Activated CD4-positive, alpha-beta T cell treated with anti-CD3 and anti-CD28 coated beads, Interleukin-2, Interleukin-6, amounts not matched to agents 100 ng/mL and 50 ng/mL, durations not matched to agents 16 hours and 8 hours (primary cell): ENCODE measurements around the gene FBXO33.

Experiments used
- DNase-seq: peaks from one replicate; pipeline ENCODE4 v3.0.0-alpha.2; 2020

The FBXO33 gene, protein sequence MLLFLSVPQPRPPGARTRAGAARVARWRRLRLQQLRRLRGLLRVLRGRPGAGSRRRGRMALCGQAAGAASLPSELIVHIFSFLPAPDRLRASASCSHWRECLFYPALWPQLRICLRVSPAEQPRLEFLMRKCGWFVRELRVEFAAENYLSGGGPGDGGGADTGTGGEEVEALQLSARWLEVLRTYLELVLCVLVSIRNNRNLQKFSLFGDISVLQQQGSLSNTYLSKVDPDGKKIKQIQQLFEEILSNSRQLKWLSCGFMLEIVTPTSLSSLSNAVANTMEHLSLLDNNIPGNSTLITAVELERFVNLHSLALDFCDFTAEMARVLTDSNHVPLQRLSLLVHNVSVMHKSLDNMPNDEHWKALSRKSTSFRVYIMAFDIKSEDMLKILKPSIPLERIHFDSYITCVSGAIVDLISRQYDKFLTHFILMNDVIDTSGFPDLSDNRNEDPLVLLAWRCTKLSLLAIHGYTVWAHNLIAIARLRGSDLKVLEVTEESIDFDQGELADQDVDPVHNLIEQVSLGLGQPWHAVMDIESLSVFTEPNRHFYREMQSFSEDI

DNA sequence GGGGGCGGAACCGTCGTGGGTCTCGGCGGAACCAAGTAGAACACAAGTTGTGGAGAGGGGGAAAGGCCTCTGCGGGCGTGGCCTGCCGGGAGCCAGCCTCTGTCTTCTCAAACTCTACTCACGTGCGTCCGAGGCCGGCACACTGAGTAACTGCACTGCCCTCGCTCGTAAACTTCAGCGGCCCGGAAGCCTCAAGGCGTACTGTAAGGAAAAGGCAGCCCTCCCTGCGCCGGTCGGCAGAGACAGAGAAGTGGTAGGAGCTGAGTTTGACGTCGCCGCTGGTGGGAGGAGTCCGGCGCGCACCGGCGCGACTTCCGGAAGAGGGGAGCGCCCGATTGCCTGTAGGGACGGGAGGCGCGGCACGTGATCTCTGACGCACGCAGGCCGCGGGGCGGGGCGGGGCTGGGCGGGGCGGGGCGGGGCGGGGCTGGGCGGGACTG lies at the start of gene FBXO33:
Gene FBXO33 (minus strand): TSS at position 255 of the 440 bp plus-strand sequence. CDS start 271 bp downstream, outside the sequence.
- peak; percentile 97 for DNase-seq

- no peak for DNase-seq
These were observed 42.2 kb upstream of the FBXO33 start for GRCh38 chr14:39474416-39474911.

DNA sequence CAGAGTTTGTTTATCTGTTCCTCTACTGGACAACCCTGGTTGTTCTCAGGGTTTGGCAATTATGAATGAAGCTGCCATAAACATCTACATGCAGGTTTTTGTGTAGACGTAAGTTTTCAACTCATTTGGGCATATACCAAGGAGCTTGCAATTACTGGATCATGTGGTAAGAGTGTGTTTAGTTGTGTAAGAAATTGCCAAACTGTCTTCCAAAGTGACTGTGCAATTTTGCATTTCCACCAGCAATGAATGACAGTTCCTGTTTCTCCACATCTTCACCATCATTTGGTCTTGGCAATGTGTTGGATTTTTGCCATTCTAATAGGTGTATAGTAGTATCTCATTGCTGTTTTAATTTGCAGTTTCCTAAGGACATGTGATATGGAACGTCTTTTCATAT lies 39.8 kb upstream of the FBXO33 start:
- DNase-seq: no peak

DNA sequence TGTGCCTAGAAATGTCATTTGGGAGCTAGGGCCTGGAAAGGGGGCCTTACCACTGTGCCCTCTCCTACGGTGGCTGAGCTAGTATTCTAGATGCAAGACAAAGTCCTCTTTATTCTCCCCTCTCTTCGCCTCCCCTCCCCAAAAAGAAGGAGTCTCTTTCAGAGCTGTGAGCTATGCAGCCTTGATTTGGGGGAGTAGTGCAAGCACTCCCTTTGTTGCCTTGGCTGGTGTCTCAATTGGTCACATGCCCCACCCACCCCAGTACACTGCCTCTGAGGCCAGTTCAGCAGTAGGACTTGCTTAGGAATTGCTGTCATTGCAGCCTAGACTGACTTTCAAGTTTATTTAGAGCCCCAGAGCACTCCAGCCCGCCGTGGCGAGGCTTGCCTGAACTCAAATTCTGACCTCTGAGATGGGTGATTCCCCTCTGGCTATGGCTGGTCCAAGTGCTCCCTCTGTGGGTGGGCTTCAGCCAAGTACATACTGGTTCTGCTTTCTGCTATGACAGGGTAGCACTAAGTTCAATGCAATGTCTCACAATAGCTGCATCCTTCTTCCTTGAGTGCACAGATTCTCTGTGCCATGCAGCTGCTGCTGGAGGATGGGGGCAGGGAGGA lies 37.0 kb upstream of the FBXO33 start:
- DNase-seq: peak; percentile 47

DNA sequence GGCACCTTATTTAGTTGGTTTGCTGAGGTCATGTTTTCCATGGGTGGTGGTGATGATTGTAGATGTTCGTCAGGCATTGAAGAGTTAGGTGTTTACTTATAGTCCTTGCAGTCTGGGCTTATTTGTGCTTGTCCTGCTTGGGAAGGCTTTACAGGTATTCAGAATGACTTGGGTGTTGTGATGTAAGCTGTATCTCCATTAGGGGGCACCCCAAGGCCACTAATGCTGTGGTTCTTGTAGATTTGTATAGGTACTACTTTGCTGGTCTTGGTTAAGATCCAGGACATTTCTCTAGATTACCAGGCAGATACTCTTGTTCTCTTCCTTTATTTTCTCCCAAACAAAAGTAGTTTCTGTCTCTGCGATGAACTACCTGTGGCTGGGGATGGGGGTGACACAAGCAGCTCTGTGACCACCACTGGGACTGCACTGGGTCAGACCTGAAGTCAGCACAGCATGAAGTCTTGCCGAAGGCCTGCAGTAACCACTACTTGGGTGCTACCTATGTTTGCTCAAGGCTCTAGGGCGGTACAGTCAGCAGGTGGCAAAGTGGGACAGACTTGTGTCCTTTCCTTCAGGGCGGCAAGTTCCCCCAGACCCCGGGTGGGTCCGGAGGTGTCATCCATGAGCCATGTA lies 35.8 kb upstream of the FBXO33 start:
- peak; percentile 63 for DNase-seq

DNA sequence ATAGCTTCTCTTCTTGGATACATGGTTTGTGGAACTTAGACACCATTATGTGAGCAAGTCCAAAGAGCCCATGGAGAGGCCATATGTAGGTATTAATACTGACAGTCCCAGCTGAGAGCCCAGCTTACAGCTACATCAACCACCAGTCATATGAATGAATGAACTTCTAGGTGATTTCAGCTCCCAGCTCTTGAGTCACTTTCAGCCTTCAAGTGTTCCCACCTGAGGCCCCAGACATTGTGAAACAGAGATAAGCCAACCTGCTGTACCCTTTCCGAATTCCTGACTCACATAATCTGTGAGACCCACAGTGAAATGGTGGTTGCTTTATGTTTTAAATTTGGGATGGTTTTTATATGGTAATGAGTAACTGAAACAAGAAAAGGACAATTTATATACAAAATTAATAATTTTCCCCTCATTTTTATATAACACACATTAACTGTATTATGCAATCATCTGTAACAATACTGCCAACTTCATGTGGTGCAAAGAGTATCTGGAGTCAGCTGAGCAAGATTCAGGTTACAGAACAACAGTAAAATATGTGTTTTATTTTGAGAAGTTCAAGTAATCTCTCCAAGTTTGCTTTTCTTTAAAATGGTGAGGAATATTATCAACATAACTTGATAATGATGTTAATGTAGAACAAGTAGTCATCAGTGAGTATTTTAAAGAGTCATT lies 27.7 kb upstream of the FBXO33 start:
- no peak for DNase-seq

GRCh38 chr14:39456702-39457250 lies 24.5 kb upstream of the FBXO33 start:
- no peak for DNase-seq

GRCh38 chr14:39454906-39455539 lies 22.8 kb upstream of the FBXO33 start:
- no peak for DNase-seq

DNA sequence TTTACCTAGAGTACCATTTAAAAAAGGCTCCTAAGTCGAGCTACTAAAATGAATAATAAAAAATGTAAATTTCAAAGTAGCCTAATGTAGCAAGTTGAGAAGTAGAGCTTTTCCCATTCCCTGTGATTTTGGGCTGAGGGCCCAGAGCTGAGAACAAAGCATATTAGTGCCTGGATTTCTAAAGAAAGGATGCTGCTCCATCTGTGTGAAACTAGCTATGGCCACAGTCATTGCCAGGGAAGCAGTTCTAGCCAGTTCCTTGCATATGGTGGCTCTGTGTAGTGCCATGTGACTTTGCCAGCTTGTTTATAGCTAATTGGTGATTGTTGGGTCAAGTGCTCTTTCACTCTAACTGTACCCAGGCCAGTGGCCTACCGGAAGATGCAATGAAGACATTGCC lies 20.4 kb upstream of the FBXO33 start:
- no peak for DNase-seq

DNA sequence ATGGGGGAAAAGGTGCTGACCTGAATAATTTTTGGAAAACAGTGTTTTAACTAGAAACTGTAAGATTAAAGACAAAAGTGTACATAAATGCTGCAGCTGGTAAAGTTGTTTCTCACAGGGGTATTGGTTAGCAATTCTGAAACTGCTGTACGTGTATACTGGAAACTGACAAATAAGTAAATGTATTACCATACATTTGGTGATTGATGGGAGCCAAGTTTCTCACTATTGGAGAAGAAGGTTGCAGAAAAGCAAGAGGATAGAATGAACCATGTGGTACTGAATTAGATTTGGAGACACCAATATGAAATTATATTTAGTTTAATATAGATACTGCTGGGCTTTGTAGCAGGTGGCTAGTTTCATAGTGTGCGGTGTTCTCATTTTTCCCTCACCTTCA lies 19.6 kb upstream of the FBXO33 start:
- peak; percentile 74 for DNase-seq

GRCh38 chr14:39447175-39447661 lies 15.0 kb upstream of the FBXO33 start:
- DNase-seq: peak; percentile 25

DNA sequence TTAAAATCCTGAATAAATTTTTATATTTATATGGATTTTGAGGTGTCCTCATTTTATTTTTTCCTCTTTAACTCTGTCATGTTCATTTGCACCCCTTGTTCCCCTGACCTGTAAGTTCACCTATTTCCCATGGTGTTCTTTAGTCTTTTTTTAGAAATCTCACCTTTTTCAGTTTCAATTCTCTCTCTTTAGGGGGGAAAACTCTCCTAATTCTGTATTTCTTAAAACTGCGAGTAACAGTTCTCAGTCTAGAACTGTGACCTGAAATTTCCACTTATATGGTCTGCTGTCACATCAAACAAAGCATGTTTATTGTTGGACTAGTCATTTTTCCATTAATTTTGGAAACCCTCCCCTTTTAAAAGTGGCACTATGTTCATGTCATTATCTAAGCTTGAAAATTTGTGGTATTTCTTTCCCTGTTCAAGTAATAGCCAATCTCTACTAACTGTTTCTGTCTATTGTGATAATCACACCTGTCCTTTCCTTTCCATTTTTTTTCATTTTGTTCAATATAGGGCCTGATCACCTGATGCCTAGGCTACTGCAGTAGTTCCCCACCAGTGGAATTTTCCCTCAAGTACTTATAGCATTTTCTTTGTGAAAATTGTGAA lies 14.0 kb upstream of the FBXO33 start:
- DNase-seq: no peak

DNA sequence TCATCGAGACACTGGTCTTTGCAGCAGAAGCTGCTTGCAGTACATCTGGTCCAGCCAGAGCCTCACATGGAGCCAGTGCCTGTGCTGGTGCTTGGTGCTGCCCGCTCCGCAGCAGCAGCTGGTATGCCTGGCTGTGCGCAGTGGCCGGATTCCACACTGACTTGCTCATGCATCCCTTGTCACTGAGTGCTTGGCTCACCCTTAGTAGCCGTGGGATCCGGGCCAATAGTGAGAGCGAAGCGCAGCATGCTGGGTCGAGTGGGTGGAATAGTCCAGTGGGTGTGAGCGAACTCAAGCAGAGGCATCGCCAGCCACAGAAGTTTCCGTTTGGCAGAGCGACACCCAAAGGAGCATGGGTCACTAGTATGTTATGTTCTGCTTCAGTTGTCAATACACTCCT lies 10.1 kb upstream of the FBXO33 start:
- no peak for DNase-seq

DNA sequence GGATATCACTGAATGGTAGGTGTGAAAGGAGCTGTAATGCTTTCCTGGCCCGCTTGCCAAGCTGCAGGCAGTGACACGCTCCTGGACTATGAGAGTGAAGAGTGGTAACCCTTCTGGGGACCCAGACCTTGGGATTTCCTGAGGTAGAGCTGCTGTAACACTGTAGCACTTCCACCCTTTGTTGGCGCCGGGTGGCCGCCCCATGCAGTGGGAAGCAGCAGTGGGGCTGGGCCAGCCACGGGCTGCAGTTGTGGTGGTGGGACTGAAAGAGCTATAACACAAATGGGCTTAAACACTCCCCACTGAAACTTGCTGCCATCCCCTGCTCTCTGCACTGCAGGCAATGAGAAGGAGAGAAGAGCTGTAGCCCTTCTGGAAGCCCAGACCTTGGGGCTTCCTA lies 9.6 kb upstream of the FBXO33 start:
- DNase-seq: no peak

DNA sequence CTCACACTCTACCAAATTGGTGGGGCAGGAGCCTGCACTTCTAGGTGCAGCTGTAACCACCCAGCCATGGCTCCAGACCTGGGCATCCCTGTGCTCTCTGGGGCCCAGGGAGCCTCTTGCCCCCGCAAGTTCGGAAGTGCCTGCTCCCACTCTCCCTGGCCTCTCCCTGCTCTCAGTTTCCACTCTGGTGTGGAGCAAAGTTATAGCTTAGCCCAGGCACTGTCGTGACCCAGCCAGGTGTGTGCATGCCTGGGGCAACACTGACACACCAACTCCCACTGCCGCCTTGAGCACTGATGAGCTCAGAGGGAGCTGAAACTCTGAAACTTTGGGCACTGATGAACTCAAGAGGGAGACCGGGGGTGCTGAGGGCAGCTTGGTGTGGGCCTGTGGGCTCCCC lies 8.7 kb upstream of the FBXO33 start:
- DNase-seq: no peak

DNA sequence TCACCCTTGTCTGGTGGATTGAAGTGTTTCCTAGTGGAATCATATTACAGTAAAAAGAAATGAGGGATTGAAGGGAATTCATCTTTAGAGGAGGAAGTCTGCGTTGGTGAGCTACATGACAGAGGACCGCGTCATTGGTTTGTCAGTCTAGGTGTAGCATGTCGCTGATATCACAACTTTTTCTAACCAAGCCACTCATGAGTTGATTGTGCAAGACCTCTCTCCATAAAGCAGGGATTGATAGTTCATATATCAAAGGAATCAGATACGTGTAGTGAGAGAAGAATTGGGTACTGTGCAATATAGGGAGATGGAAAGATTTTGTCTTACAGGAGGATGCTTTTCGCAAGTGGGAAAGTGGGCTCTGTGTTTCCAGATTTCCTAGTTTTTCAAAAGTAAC lies 3.0 kb upstream of the FBXO33 start:
- DNase-seq: no peak

GRCh38 chr14:39434401-39434800 lies 2.2 kb upstream of the FBXO33 start:
- no peak for DNase-seq

- DNase-seq: no peak
These were observed 1.2 kb upstream of the FBXO33 start for GRCh38 chr14:39433452-39433813.

DNA sequence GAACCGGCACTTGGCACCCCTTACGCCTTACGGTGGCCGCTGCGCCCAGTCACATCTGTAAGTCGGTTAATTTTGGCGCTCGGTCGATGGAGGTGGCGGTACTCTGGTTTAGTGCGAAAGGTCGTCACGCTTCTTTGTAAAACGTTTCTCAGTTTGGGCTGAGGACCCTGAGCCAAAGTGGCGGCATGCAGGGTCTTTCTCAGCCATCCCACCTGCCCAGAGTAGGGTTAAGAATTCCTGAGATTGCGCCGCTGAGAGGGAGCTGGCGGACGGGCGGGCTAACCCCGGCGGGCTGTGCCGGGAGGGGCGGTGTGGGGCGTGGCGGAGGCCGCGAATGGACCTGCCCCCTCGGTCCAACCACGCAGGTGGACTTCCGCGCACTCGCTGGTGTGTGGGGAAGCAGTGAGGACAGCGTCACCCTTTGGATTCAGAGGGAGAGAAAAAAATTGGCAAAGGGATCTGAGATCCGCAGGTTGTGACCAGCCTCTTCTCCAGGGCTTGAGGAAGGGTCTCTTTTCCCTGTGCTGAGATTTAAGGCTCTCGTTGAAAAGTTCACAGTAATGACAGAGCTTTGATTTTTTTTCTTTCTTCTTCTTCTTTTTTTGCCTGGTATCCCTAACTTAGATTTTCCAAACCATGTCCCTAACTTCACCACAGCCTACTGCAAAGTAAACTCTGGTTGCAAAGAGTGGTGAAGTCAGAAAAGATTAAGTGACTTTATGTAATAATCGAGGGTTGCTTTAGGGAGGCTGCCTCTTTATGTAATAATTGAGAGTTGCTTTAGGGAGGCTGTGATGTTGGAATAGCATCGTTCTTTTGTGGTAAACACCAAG lies 602 bp upstream of the FBXO33 start:
- DNase-seq: peak; percentile 82

DNA sequence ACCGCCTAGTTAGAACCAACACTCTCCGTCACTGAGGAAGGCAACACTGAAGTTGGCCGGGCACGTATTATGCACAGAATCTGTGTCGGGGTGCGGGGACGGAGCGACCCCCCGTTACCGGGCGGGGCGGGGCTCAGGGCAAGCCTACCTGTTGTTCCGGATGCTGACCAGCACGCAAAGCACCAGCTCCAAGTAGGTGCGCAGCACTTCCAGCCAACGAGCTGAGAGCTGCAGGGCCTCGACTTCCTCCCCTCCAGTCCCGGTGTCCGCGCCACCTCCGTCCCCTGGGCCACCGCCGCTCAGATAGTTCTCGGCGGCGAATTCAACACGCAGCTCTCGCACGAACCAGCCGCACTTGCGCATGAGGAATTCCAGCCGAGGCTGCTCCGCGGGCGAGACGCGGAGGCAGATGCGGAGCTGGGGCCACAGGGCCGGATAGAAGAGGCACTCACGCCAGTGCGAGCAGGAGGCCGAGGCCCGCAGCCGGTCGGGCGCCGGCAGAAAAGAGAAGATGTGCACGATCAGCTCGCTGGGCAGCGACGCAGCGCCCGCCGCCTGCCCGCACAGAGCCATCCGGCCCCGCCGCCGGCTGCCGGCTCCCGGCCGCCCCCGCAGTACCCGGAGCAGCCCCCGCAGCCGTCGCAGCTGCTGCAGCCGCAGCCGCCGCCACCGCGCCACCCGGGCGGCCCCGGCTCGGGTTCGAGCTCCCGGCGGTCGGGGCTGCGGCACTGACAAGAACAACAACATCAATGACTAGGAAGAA lies 636 bp downstream of the FBXO33 start:
- DNase-seq: peak; percentile 56
